Measurements from ENCODE around the gene B9D2.
"Not testable (repeated sequence)": the region's sequence is repeated elsewhere in the genome, so short reads cannot be mapped to it uniquely, and the experiment has no call there.

Gene B9D2

GRCh38 chr19:41353466-41354342, 10.2 kb downstream of the B9D2 start, which contains the start of gene TGFB1:
Gene TGFB1 (minus strand): TSS chr19:41353922. CDS start chr19:41353044, 878 bp downstream.
- peak; percentile 69 to 93 (median 89) for DNase-seq

DNA sequence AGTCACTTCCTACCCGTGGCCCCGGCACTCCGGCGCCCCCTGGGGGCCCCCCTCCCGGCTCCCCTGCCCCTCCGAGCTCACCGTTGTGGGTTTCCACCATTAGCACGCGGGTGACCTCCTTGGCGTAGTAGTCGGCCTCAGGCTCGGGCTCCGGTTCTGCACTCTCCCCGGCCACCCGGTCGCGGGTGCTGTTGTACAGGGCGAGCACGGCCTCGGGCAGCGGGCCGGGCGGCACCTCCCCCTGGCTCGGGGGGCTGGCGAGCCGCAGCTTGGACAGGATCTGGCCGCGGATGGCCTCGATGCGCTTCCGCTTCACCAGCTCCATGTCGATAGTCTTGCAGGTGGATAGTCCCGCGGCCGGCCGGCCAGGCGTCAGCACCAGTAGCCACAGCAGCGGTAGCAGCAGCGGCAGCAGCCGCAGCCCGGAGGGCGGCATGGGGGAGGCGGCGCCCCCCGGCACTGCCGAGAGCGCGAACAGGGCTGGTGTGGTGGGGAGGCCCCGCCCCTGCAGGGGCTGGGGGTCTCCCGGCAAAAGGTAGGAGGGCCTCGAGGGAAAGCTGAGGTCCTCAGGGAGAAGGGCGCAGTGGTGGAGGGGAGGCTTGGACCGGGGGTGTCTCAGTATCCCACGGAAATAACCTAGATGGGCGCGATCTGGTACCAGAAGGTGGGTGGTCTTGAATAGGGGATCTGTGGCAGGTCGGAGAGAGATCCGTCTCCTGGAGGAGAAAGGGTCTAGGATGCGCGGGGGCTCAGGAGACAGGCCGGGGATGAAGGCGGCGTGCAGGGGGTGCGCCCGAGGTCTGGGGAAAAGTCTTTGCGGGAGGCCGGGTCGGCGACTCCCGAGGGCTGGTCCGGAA, 11.1 kb downstream of the B9D2 start:
- peak; percentile 65 to 69 (median 66) for DNase-seq

GRCh38 chr19:41352279-41352608, 11.7 kb downstream of the B9D2 start:
- DNase-seq, result no peak

GRCh38 chr19:41351339-41352245, 12.4 kb downstream of the B9D2 start:
- peak; percentile 71 to 77 (median 74) for DNase-seq

GRCh38 chr19:41350735-41351338, 13.1 kb downstream of the B9D2 start:
- DNase-seq, result no peak

DNA sequence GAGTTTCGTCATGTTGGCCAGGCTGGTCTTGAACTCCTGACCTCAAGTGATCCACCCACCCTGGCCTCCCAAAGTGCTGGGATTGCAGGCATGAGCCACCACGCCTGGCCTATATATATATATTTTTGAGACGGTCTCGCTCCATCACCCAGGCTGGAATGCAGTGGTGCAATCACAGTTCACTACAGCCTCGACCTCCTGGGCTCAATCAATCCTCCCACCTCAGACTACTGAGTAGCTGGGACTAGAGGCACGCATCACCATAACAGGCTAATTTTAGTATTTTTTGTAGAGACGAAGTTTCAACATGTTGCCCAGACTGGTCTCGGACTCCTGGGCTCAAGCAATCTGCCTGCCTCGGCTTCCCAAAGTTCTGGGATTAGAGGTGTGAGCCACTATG, 17.0 kb downstream of the B9D2 start:
- DNase-seq, result not testable (repeated sequence)

DNA sequence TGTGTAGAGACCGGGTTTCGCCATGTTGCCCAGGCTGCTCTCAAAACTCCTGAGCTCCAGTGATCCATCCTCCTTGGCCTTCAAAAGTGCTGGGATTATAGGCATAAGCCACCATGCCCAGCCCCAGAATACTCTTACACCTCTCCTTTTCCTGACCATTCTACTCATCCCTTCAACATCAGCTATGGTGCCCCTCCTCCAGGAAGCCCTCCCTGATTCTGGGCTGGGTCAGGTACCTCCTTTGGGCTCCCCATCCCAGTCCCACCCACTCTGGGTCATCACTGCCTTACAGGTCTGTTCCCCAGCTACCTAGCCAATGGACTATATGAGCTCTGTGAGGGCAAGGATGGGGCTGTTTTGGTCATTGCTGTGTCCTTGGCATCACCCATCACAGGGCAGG, 19.8 kb downstream of the B9D2 start:
- DNase-seq, result no peak

GRCh38 chr19:41341669-41342490, 22.1 kb downstream of the B9D2 start:
- DNase-seq, result no peak

GRCh38 chr19:41339936-41340335, 24.0 kb downstream of the B9D2 start:
- no peak for DNase-seq

DNA sequence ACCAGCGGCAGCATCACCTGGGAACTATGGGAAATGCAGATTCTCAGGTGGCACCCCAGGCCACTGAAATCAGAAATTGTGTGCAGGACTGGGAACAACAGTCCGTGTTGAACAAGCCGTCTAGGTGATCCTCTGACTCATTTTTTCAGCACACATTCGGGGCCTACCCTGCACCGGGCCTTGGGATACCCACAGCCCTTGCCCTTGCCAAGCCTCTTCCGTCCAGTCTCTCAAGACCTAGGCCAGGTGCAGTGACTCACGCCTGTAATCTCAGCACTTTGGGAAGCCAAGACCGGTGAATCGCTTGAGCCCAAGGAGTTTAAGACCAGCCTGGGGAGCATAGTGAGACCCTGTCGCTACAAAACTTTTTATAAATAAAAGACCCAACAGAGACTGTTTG, 28.5 kb downstream of the B9D2 start:
- DNase-seq, result no peak

DNA sequence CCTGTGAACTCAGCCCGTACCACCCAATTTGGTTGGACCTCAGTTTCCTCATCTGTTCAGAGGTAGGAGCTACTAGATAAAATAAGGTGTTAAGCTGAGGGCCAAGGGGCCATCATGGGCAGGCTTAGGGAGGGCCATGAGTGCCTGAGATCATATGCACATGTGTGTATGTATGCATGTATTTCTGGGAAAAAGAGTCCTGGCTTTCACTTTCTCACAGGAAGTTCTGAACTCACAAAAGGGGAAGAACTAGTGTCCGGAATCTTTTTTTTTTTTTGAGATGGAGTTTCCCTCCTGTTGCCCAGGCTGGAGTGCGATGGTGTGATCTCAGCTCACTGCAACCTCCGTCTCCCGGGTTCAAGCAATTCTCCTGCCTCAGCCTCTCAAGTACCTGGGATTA, 29.2 kb downstream of the B9D2 start:
- no peak for DNase-seq

GRCh38 chr19:41332468-41332867, 31.5 kb downstream of the B9D2 start:
- no peak for DNase-seq

GRCh38 chr19:41332000-41332399, 31.9 kb downstream of the B9D2 start:
- DNase-seq, result no peak

- DNase-seq, result no peak
Measured at GRCh38 chr19:41330946-41331678, 32.8 kb downstream of the B9D2 start.

GRCh38 chr19:41330481-41330880, 33.5 kb downstream of the B9D2 start:
- DNase-seq, result no peak

- DNase-seq, result no peak
Measured at GRCh38 chr19:41328842-41329225, 35.1 kb downstream of the B9D2 start.

DNA sequence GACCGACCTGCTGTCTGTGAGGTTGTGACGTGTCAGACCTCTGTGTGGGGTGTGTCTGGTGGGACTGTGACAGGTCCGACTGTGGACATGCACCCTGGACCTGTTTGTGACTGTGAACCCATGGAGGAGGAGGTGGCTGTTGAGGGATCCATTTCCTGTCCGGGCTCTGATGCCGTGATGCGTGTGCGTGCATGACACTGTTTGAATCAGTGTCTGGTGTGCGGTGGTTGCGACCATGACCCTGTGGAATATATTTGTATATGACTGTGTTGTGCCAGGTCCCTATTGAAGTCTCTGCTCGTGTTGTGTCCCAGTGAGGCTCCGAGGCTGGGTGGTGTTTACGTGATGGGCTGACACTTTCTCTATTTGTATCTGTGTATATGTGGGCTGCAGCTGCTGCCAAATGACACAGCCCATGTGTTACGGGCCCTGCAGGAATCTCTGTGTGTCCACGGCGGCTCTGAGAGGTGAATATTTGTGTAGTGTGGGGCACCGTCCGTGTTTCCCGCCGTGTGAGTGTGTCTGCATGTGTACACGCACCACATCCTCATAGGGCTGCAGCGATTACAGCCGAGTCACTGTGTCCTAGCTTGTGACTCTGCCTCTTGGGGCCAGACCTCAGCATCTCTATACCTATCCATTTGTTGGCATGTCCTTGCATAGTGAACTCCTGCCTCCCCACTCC, 35.6 kb downstream of the B9D2 start:
- DNase-seq, result peak in 1 of 4 experiments; percentile 56

- peak; percentile 52 to 64 (median 60) for DNase-seq
Measured at GRCh38 chr19:41327576-41328156, 36.3 kb downstream of the B9D2 start.

GRCh38 chr19:41327076-41327575, 36.8 kb downstream of the B9D2 start:
- DNase-seq, result no peak

Data from activated CD4-positive, CD25-positive, alpha-beta regulatory T cell (primary cell).